Ramos (cell line): ENCODE data around the gene MBD6.
"Not testable (repeated sequence)": the region's sequence is repeated elsewhere in the genome, so short reads cannot be mapped to it uniquely, and the experiment has no call there.

Source experiments
- in situ Hi-C: fragments of 300-500 bp; cut with MboI; formaldehyde crosslinking; loops from one replicate; pipeline ENCODE4 v1.14.3; 2022; ENCODE audit warnings: low sequenced_read_pairs; ENCODE audit not compliant: unreplicated experiment

MBD6 gene

DNA sequence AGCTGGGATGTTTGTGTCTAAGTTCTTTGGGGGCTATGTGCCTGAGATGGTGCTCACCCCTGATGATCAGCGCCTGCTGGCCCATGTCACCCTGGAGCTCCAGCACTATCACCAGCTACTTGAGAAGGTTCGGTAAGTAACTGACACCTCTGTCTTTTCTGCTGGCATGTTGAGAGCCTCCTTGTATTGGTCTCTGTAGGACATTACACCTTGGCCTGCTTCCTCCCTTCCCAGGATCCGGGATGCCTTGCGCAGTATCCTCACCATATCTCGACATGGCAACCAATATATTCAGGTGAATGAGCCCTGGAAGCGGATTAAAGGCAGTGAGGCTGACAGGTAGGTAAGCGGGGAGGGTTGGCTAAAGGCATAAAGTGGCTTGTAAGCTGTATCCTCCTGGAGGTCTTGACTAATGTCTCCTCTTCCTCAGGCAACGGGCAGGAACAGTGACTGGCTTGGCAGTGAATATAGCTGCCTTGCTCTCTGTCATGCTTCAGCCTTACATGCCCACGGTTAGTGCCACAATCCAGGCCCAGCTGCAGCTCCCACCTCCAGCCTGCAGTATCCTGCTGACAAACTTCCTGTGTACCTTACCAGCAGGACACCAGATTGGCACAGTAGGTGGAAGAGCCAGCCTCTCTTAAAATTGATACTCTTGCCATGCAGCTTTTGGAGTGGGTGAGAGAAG is 7.8 kb upstream of the MBD6 start:
- in situ Hi-C loops, result no loop called here

DNA sequence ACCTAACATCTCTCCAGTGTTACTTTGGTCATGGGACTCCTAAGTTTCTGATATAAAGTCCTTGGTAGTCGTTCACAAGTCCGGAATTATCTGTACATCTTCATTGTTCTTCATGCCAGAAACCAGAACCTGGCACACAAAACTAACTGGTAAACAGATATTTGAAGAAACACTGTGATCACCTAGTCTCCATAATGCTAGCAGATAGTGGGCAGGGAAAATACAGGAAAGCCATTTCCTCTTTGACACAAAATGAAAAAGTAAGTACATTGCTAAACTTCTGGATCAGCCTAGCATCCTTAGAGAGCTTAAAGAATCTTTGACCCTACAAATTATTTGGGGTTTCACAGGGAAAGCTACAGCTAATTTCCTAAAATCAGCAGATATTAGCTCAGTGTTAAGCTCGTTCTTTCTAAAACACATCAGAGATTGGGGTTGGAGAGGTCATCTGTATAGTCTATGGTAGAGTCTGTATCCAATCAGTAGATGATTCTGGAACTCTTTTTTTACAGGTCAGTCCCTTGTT is 7.2 kb upstream of the MBD6 start:
- in situ Hi-C loops, result no loop called here

- in situ Hi-C loops, result no loop called here
These were observed 6.6 kb upstream of the MBD6 start for GRCh38 chr12:57515934-57516541.

GRCh38 chr12:57516617-57517153 is 5.9 kb upstream of the MBD6 start:
- in situ Hi-C loops, result no loop called here

- in situ Hi-C loops, result no loop called here
These were observed 5.4 kb upstream of the MBD6 start for GRCh38 chr12:57517187-57517586.

DNA sequence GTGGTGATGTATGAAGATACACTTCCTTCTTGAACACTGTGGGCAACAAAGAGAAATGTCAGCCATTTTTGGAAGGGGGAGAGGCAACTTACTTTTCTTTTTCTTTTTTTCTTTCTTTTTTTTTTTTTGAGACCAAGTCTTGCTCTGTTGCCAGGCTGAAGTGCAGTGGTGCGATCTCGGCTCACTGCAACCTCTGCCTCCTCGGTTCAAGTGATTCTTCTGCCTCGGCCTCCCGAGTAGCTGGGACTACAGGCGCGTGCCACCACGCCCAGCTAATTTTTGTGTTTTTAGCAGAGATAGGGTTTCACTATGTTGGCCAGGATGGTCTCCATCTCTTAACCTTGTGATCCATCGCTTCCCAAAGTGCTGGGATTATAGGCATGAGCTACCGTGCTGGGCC is 4.9 kb upstream of the MBD6 start:
- in situ Hi-C loops, result not testable (repeated sequence)

- in situ Hi-C loops, result no loop called here
These were observed 4.3 kb upstream of the MBD6 start for GRCh38 chr12:57518176-57518919.

- in situ Hi-C loops, result no loop called here
These were observed 3.5 kb upstream of the MBD6 start for GRCh38 chr12:57518920-57519795.

- in situ Hi-C loops, result no loop called here
These were observed 2.9 kb upstream of the MBD6 start for GRCh38 chr12:57519796-57520052.

DNA sequence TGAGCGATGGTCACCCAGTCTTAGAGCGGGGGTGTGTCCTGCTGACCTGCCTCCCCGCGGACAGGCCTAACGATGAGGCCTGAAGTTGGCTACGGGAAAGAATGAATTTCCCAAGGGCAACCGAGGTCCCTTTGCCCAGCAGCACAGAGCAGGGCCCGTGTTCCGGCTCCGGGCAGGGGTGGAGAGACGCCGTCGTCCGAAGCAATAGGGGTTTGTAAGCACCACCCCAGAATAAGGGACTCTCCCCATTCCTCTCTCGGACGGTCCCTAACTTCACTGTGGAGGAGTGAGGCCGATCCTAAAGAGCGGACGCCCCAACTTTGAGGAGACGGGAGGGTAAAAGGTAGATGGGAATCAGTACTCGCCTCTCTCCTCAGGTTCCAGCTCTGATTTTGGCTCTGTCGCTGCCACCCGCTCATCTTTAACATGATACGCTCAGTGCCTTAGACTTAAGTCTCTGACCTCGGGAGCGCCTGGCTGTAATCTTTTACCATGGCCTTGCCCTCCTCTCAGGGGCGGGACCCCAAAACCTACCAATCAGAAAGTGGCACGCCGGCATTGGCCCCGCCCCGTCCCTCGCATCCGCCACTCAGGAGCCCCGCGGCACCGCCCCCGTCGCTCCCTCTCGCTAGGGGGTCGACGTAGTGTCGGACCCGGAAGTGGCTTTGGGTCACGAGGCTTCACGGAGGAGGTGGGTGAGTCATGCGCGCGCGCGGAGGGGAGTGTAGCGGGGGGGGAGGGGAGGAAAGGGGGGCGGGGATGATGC is 2.4 kb upstream of the MBD6 start, which contains the start of gene DDIT3:
Gene DDIT3, minus strand, starts transcription at position 462 of the 766 bp plus-strand sequence. CDS start 3,108 bp downstream, outside the sequence.
- in situ Hi-C loops, result no loop called here

- in situ Hi-C loops, result no loop called here
These were observed 1.1 kb upstream of the MBD6 start for GRCh38 chr12:57521525-57522010.

DNA sequence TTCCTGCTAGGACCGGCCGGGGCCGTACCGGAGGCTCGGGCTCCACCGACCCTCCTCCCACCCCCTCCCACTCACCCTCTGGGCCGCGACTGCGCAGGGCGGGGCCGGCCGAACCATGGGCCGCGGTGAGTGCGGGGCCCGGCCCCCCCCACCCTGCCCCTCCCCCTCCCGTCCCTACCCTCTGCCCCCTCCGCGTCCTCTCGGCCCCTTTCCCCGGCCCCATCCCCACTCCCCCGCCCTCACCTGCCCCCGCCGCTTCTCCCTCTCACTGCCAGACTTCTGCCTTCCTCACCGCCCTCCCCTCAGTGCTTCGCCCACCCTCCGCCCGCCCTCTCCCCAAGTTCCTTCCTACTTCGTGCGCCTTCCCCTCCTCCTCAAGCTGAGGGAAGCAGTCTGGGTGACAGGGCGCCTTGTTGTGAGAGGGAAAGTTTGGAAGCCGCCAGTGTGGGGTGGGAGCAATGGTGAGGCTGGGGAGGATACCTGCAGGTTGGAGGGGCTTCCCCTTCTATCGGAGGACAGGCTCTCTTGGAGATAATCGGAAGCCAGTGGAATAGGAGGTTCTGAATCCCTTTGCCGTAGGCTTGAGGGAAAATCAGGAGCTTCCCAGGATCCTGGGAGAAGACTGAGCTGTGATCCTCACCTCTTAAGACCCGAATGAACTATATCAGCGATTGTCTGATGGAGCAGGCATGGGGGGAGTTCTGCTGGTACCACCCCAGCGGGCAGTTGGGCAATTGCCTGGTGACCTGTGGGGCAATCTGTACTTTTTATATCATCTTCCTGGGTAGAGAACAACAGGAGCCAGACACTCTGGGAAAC is 472 bp downstream of the MBD6 start:
- in situ Hi-C loops, result no loop called here

DNA sequence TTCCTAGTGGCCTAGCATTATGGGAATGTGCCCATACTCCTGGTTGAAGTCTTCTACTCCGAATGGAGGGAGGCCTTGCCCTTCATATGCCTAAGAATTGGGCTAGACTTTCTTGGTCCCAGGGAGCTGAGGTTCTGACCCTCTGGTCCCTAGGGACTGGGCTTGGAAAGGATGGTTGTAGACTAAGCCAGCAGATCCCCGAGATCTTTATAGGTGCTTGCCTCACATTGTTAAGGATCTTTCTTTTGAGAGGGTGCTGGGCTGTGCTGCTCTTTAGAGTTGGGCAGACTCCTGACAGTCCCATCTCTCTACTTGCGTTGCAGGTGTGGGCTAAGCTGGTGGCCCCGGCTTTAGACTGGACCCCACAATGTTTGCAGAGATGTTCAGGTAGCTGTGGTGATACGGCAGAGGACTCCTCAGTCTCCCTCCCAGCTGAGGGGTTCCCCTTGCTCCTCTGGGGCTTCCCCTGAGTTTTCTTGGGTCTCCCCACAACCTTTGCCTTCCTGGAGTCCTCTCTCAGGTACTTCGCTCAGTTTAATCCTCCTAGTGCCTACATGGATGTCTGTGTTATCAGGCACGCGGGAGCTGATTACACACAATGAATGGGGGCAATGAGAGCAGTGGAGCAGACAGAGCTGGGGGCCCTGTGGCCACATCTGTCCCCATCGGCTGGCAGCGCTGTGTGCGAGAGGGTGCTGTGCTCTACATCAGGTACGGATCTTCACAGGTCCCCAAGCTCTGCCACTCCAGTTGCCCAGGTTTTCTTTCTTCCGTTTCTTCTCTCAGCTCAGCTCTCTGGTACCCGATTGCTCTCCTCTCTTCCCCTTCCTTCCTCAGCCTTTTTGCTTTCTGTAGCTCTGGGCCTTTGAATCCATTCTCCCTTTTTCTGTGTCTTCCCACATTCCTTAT is 1.3 kb downstream of the MBD6 start:
- in situ Hi-C loops, result no loop called here

DNA sequence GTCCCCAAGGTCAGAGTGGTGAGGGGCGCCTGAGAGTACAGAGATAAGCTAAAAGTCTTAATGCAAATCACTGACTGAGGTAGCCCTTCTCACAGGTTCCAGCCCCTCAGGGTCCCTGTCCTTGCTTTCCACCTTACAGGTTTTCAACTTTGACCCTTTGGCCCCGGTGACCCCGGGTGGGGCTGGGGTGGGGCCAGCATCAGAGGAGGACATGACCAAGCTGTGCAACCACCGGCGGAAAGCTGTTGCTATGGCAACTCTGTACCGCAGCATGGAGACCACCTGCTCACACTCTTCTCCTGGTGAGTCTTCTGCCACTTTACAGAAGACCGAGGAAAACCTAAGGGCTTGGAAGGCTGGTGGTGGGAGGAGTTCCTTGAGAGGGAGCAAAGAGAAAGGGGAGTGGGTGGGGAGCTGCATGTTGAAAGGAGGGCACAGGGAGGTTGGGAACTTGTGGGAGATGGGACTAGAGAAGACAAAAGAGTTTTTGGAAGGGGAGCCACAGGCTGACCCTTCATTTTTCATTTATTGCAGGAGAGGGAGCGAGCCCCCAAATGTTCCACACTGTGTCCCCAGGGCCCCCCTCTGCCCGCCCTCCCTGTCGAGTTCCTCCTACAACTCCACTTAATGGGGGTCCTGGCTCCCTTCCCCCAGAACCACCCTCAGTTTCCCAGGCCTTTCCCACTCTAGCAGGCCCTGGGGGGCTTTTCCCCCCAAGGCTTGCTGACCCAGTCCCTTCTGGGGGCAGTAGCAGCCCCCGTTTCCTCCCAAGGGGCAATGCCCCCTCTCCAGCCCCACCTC is 2.4 kb downstream of the MBD6 start:
- in situ Hi-C loops, result no loop called here

DNA sequence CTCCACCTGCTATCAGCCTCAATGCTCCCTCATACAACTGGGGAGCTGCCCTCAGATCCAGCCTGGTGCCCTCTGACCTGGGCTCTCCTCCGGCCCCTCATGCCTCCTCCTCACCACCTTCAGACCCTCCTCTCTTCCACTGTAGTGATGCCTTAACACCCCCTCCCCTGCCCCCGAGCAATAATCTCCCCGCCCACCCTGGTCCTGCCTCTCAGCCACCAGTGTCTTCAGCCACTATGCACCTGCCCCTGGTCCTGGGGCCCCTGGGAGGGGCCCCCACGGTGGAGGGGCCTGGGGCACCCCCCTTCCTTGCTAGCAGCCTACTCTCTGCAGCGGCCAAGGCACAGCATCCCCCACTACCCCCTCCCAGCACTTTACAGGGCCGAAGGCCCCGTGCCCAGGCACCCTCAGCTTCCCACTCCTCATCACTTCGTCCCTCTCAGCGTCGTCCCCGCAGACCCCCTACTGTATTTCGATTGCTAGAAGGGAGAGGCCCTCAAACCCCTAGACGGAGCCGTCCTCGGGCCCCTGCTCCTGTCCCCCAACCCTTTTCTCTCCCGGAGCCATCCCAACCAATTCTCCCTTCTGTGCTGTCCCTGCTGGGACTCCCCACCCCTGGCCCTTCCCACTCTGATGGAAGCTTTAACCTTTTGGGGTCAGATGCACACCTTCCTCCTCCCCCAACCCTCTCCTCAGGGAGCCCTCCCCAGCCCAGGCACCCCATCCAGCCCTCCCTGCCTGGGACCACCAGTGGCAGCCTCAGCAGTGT is 3.2 kb downstream of the MBD6 start:
- in situ Hi-C loops, result no loop called here
